ENCODE measurements around the gene MINAR1. TPM values are rescaled to one million over a fixed set of nuclear protein-coding genes. Genes with fewer than 3 reads are reported as not detected.
"Not testable (repeated sequence)": the region's sequence is repeated elsewhere in the genome, so short reads cannot be mapped to it uniquely, and the experiment has no call there.

The MINAR1 gene
- total and polyA plus RNA-seq, 11 donors: 0.04 to 0.29 (median 0.12) TPM; not detected in 2

DNA sequence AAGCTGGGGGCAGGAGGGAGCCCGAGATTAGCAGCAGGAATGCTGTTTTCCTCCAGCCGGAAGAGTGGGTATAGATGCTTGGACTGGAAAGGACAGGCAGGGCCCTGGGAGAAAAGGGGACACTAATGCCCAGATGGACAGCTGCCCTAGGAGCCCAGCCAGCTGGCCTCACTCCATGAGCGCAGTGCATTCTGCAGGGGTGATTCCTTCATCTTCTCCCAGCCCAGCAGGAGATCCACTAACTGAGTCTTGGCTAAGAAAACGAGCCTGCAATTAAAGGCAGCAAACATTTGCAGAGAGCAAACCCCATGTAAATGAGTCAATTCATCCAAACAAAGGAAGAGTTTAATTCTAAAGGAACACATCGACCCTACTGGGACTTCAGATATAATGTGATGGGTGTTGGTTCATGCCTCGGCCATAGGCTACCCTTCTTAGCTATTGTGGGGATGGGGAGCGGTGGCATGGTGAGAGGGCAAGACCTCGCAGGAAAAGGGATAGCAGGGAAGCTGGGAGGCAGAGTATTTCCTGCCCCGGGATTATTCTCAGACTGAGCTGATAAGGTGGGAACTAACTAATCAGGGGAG is 13.3 kb upstream of the MINAR1 start:
- intact Hi-C loops (cut with DNase I): no loop called here
- Histone ChIP-seq H3K9me3 (no peaks in the 10 kb centered on the region), H3K36me3 (no peaks in the 10 kb centered on the region), H3K4me3 (no peak overlapping the region), H3K4me1 (peaks cover 0 to 3% (median 0%) of the 10 kb centered on the region in 12 donors), H3K27ac (no peak overlapping the region), H3K27me3 (peaks cover 0 to 8% (median 0%) of the 10 kb centered on the region in 9 donors)
- 30 to 42% (median 32%) methylated on average over 9 of the region's 9 CpGs for WGBS, 4 donors
- TF ChIP-seq, protein P1, sequence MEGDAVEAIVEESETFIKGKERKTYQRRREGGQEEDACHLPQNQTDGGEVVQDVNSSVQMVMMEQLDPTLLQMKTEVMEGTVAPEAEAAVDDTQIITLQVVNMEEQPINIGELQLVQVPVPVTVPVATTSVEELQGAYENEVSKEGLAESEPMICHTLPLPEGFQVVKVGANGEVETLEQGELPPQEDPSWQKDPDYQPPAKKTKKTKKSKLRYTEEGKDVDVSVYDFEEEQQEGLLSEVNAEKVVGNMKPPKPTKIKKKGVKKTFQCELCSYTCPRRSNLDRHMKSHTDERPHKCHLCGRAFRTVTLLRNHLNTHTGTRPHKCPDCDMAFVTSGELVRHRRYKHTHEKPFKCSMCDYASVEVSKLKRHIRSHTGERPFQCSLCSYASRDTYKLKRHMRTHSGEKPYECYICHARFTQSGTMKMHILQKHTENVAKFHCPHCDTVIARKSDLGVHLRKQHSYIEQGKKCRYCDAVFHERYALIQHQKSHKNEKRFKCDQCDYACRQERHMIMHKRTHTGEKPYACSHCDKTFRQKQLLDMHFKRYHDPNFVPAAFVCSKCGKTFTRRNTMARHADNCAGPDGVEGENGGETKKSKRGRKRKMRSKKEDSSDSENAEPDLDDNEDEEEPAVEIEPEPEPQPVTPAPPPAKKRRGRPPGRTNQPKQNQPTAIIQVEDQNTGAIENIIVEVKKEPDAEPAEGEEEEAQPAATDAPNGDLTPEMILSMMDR (IDR thresholded peaks at IDR 0.05): no peak
- TF ChIP-seq POLR2A (IDR thresholded peaks at IDR 0.05): no peak
- DNase-seq: peak in 1 of 5 donors; percentile 10
- peak in 2 of 4 donors; percentile 31 to 49 for ATAC-seq

DNA sequence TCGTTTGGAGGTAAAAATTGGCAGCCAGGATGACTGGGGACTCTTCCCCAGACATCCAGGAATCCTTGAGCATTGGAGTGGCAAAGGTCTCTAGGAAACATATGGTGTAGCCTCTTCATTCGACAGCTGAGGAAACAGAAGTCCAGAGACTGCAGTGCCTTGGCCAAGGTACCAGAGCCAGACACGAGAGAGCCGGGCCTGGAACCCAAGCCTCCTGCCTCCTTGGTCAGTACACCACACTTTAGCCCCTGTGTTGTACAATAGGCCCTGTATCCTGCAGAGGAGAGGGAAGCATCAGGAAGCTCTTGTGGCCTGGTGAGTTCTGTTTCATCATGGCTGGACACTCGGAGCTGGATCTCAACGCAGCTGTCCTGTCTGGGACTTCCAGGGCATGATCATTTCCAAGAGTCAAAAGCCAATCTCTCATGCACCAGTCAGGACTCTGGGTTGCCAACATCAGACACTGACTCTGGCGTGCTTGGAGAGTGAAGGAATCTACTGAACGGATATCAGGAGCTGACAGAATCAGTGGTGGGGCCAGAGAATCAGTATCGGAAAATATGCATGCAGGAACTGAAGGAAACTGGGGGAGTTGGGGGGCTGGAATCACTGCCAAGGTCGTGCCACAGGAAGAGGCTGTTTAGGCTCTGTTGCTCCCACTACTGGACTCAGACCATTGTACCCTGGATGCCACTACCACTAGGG is 6.4 kb upstream of the MINAR1 start:
- Histone ChIP-seq H3K9me3 (no peaks in the 10 kb centered on the region), H3K27ac (no peak overlapping the region), H3K4me3 (no peak overlapping the region), H3K4me1 (no peaks in the 10 kb centered on the region), H3K27me3 (peaks cover 0 to 70% (median 18%) of the 10 kb centered on the region in 9 donors), H3K36me3 (no peaks in the 10 kb centered on the region)
- DNase-seq (no peak), ATAC-seq (no peak)
- WGBS, 4 donors: 69 to 74% (median 71%) methylated on average over 10 of the region's 10 CpGs
- TF ChIP-seq POLR2A (IDR thresholded peaks at IDR 0.05): no peak
- TF ChIP-seq, protein P1 (IDR thresholded peaks at IDR 0.05): no peak
- intact Hi-C loops (cut with DNase I): no loop called here

DNA sequence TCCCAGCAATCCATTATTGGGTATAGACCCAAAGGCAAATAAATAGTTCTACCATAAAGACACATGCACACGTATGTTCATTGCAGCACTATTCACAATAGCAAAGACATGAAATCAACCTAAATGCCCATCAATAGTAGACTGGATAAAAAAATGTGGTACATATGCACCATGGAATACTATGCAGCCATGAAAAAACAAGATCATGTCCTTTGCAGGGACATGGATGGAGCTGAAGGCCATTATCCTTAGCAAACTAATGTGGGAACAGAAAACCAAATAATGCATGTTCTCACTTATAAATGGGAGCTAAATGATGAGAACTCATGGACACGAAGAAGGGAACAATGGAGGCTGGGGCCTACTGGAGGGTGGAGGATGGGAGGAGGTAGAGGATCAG is 5.2 kb upstream of the MINAR1 start:
- H3K27me3 ChIP-seq: peaks cover 3 to 81% (median 28%) of the 10 kb centered on the region in 9 donors
- H3K4me3 ChIP-seq; intact Hi-C loops (cut with DNase I); H3K9me3 ChIP-seq; DNase-seq; H3K27ac ChIP-seq; H3K36me3 ChIP-seq; ATAC-seq: not testable (repeated sequence)
- H3K4me1 ChIP-seq: peaks cover 0 to 11% (median 4%) of the 10 kb centered on the region in 12 donors
- 87 to 97% (median 93%) methylated on average over 2 of the region's 2 CpGs for WGBS, 4 donors

DNA sequence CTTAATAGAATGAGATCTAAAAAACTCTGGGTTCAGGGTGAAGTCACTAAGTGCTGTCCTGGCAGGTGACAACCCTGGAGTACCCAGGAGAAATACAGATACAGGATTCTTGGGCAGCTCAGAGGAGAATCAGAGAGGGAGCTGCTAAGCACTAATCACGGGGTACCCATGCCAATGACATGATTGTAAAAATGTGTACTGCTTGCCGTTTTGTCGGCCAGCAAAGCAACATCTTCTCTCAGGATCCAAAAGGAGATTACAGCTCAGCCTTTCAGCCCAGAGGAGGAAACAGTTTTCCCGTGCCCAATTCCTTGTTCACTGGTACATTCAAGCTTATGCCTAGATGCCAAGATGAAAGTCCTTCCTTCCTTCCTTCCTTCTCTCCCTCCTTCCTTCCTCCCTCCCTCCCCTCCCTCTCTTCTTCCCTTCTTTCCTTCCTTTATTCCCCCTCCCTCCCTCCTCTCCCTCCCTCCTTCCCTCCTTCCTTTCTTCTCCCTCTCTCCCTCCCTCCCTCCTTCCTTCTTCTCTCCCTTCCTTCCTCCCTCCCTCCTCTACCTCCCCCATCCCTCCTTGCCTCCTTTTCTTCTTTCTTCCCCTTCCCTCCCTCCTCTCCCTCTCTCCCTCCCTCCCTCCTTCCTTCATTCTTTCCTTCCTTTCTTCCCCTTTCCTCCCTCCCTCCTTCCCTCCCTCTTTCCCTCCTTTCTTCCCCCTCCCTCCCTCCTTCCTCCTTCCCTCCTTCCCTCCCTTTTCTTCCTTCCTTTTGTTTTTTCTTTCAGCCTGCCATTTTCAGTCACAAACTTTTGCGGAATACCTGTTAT is 4.1 kb upstream of the MINAR1 start:
- peaks cover 0 to 19% (median 7%) of the 10 kb centered on the region in 12 donors for H3K4me1 ChIP-seq
- 53 to 69% (median 60%) methylated on average over 5 of the region's 5 CpGs for WGBS, 4 donors
- H3K27ac ChIP-seq: no peak overlapping the region
- H3K27me3 ChIP-seq: peaks cover 11 to 89% (median 39%) of the 10 kb centered on the region in 9 donors
- DNase-seq (no peak), ATAC-seq (no peak)
- H3K36me3 ChIP-seq: no peaks in the 10 kb centered on the region
- H3K4me3 ChIP-seq: no peak overlapping the region
- intact Hi-C loops (cut with DNase I): no loop called here
- TF ChIP-seq, protein P1 (IDR thresholded peaks at IDR 0.05): no peak
- no peak for TF ChIP-seq POLR2A (IDR thresholded peaks at IDR 0.05)
- no peaks in the 10 kb centered on the region for H3K9me3 ChIP-seq
